Activated CD8-positive, alpha-beta T cell treated with anti-CD3 and anti-CD28 coated beads for 36 hours (primary cell): ENCODE data around the gene SND1. TPM values are rescaled to one million over a fixed set of nuclear protein-coding genes. Genes with fewer than 3 reads are reported as not detected.

Experiments used
- ATAC-seq: fragments of 200-7000 bp; cut with Tn5 transposase; one replicate; pipeline ENCODE4 v1.10.0; 2021; ENCODE audit warnings: mild to moderate bottlenecking, moderate library complexity
- CTCF ChIA-PET: fragments of 350-600 bp; sonication (Branson Sonifier 250); formaldehyde crosslinking; loops from one replicate; lab custom pipeline; 2021; ENCODE audit warnings: antibody characterized with exemption; lab: Charles Lee
- POLR2A ChIA-PET: fragments of 350-600 bp; sonication (Branson Sonifier 250); formaldehyde crosslinking; loops from one replicate; lab custom pipeline; 2021; ENCODE audit warnings: antibody characterized with exemption; lab: Charles Lee
- DNase-seq: peaks from one replicate; pipeline ENCODE4 v3.0.0-alpha.2; 2020
- H3K27ac Mint-ChIP-seq: one replicate; pipeline ENCODE4 v1.8.0; 2021; ENCODE audit warnings: mild to moderate bottlenecking, mixed read lengths
- H3K27me3 Mint-ChIP-seq: one replicate; pipeline ENCODE4 v1.8.0; 2021; ENCODE audit warnings: mixed read lengths
- H3K36me3 Mint-ChIP-seq: one replicate; pipeline ENCODE4 v1.8.0; 2021; ENCODE audit warnings: low read depth, mixed read lengths
- H3K4me1 Mint-ChIP-seq: one replicate; pipeline ENCODE4 v1.8.0; 2021; ENCODE audit warnings: low read depth, mixed read lengths
- H3K4me3 Mint-ChIP-seq: one replicate; pipeline ENCODE4 v1.8.0; 2021; ENCODE audit warnings: mild to moderate bottlenecking, moderate library complexity, mixed read lengths
- H3K9me3 Mint-ChIP-seq: one replicate; pipeline ENCODE4 v1.8.0; 2021; ENCODE audit warnings: mixed read lengths
- CTCF ChIP-seq: fragments of 200-600 bp; IDR thresholded peaks from one replicate; pipeline ENCODE4 v1.8.0; 2022; ENCODE audit warnings: antibody characterized with exemption, mild to moderate bottlenecking
- intact Hi-C: fragments of 100-400 bp; cut with micrococcal nuclease; formaldehyde crosslinking; loops from one replicate; pipeline ENCODE4 v1.10.0; 2022
- total RNA-seq, 2 experiments: library from RNA; stranded (reverse); gene quantifications; one replicate each; pipeline ENCODE4 v1.2.3, GENCODE V29; 2021

Gene SND1
- total RNA-seq, 2 experiments from 2014 or later: 206 to 208 TPM

- no peak for DNase-seq
- peaks cover 30% of the 10 kb centered on the region for H3K4me1 Mint-ChIP-seq
- ChIA-PET POLR2A (no interaction called here), CTCF (interaction anchor here (0.8 to 1.1 kb wide), 3 partner anchors 8 to 228 kb away, joined by 3 read pairs; no protein-coding TSS in a partner anchor)
- ATAC-seq: no peak
- H3K27ac Mint-ChIP-seq: no peak overlapping the region
- no peak for TF ChIP-seq CTCF
- peaks cover 19% of the 10 kb centered on the region for H3K9me3 Mint-ChIP-seq
- intact Hi-C loops: no loop called here
- H3K4me3 Mint-ChIP-seq: no peak overlapping the region
- peaks cover 32% of the 10 kb centered on the region for H3K36me3 Mint-ChIP-seq
- no peaks in the 10 kb centered on the region for H3K27me3 Mint-ChIP-seq
These were observed 330.0 kb downstream of the SND1 start for GRCh38 chr7:127981965-127982364.

- DNase-seq (peak; percentile 33), ATAC-seq (peak; percentile 85)
- intact Hi-C loops: no loop called here
- peaks cover 30% of the 10 kb centered on the region for H3K4me1 Mint-ChIP-seq
- H3K27me3 Mint-ChIP-seq: no peaks in the 10 kb centered on the region
- H3K27ac Mint-ChIP-seq: no peak overlapping the region
- ChIA-PET POLR2A (no interaction called here), CTCF (no interaction called here)
- peaks cover 7% of the 10 kb centered on the region for H3K9me3 Mint-ChIP-seq
- H3K36me3 Mint-ChIP-seq: peaks cover 15% of the 10 kb centered on the region
- TF ChIP-seq CTCF: no peak
- no peak overlapping the region for H3K4me3 Mint-ChIP-seq
These were observed 331.9 kb downstream of the SND1 start for GRCh38 chr7:127983804-127984332.

GRCh38 chr7:127986581-127987521 is 334.9 kb downstream of the SND1 start:
- H3K4me1 Mint-ChIP-seq: peaks cover 18% of the 10 kb centered on the region
- no peaks in the 10 kb centered on the region for H3K27me3 Mint-ChIP-seq
- H3K4me3 Mint-ChIP-seq: no peak overlapping the region
- H3K9me3 Mint-ChIP-seq: no peaks in the 10 kb centered on the region
- no peak overlapping the region for H3K27ac Mint-ChIP-seq
- CTCF ChIA-PET: no interaction called here
- POLR2A ChIA-PET: interaction anchor here (0.6 to 0.7 kb wide), 2 partner anchors 10 to 508 kb away, joined by 3 read pairs; no protein-coding TSS in a partner anchor
- no peak for DNase-seq
- intact Hi-C loops: no loop called here
- peaks cover 21% of the 10 kb centered on the region for H3K36me3 Mint-ChIP-seq
- no peak for TF ChIP-seq CTCF
- no peak for ATAC-seq

- peaks cover 6% of the 10 kb centered on the region for H3K4me1 Mint-ChIP-seq
- no peak for DNase-seq
- no peak for ATAC-seq
- no peak overlapping the region for H3K4me3 Mint-ChIP-seq
- TF ChIP-seq CTCF: no peak
- intact Hi-C loops: no loop called here
- H3K9me3 Mint-ChIP-seq: no peaks in the 10 kb centered on the region
- ChIA-PET POLR2A (no interaction called here), CTCF (no interaction called here)
- no peak overlapping the region for H3K27ac Mint-ChIP-seq
- no peaks in the 10 kb centered on the region for H3K27me3 Mint-ChIP-seq
- peaks cover 30% of the 10 kb centered on the region for H3K36me3 Mint-ChIP-seq
These were observed 336.8 kb downstream of the SND1 start for GRCh38 chr7:127988751-127989150.

GRCh38 chr7:127993317-127993716 is 341.3 kb downstream of the SND1 start:
- no peak overlapping the region for H3K27ac Mint-ChIP-seq
- DNase-seq (no peak), ATAC-seq (no peak)
- CTCF ChIA-PET: no interaction called here
- intact Hi-C loops: no loop called here
- H3K4me1 Mint-ChIP-seq: no peaks in the 10 kb centered on the region
- TF ChIP-seq CTCF: no peak
- no peaks in the 10 kb centered on the region for H3K9me3 Mint-ChIP-seq
- POLR2A ChIA-PET: no interaction called here
- no peak overlapping the region for H3K4me3 Mint-ChIP-seq
- H3K27me3 Mint-ChIP-seq: no peaks in the 10 kb centered on the region
- H3K36me3 Mint-ChIP-seq: peaks cover 37% of the 10 kb centered on the region
